OCI-LY7 (cell line): Measurements from ENCODE around the gene BRD1.

Experiments
- EZH2phosphoT487 ChIP-seq: fragments of 200-600 bp; sonication (generic); IDR thresholded peaks from 2 replicates; pipeline ENCODE4 v1.6.1; 2018; ENCODE audit warnings: low read depth, borderline replicate concordance, mild to moderate bottlenecking, mixed run types, antibody characterized with exemption, low read length, moderate library complexity, mixed read lengths
- TF ChIP-seq, protein P1 (sequence below): fragments of 200-600 bp; sonication (generic); conservative IDR thresholded peaks from 2 replicates; pipeline ENCODE4 v1.5.1; 2014; ENCODE audit warnings: mild to moderate bottlenecking, antibody characterized with exemption, low read length, moderate library complexity, mixed read lengths

- TF ChIP-seq, protein P1, sequence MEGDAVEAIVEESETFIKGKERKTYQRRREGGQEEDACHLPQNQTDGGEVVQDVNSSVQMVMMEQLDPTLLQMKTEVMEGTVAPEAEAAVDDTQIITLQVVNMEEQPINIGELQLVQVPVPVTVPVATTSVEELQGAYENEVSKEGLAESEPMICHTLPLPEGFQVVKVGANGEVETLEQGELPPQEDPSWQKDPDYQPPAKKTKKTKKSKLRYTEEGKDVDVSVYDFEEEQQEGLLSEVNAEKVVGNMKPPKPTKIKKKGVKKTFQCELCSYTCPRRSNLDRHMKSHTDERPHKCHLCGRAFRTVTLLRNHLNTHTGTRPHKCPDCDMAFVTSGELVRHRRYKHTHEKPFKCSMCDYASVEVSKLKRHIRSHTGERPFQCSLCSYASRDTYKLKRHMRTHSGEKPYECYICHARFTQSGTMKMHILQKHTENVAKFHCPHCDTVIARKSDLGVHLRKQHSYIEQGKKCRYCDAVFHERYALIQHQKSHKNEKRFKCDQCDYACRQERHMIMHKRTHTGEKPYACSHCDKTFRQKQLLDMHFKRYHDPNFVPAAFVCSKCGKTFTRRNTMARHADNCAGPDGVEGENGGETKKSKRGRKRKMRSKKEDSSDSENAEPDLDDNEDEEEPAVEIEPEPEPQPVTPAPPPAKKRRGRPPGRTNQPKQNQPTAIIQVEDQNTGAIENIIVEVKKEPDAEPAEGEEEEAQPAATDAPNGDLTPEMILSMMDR = no peak
- TF ChIP-seq EZH2phosphoT487 = no peak
Observed at GRCh38 chr22:49826603-49827270, 936 bp downstream of the BRD1 start.
